GM21723 (cell line): ENCODE data around the gene RAD23A.

Experiments
- ATAC-seq: cut with Tn5 transposase; IDR thresholded peaks from one replicate; pipeline ENCODE4 v1.9.1; 2021; ENCODE audit warnings: mild to moderate bottlenecking, moderate library complexity; ENCODE audit not compliant: unreplicated experiment

Gene RAD23A

GRCh38 chr19:12983542-12984142, 38.0 kb downstream of the RAD23A start:
- ATAC-seq, result no peak

- ATAC-seq, result no peak
Observed at GRCh38 chr19:12984143-12984627, 38.5 kb downstream of the RAD23A start.

- no peak for ATAC-seq
Observed at GRCh38 chr19:12984683-12985048, 39.0 kb downstream of the RAD23A start.

- no peak for ATAC-seq
Observed at GRCh38 chr19:12985049-12985776, 39.6 kb downstream of the RAD23A start.

- no peak for ATAC-seq
Observed at GRCh38 chr19:12986726-12987125, 41.1 kb downstream of the RAD23A start.

GRCh38 chr19:12987190-12987589, 41.5 kb downstream of the RAD23A start:
- no peak for ATAC-seq

- no peak for ATAC-seq
Observed at GRCh38 chr19:12987781-12988180, 42.1 kb downstream of the RAD23A start.

- ATAC-seq, result no peak
Observed at GRCh38 chr19:12990431-12990830, 44.8 kb downstream of the RAD23A start.

GRCh38 chr19:12990853-12991252, 45.2 kb downstream of the RAD23A start:
- ATAC-seq, result no peak

GRCh38 chr19:12991296-12991695, 45.6 kb downstream of the RAD23A start:
- ATAC-seq, result no peak

- ATAC-seq, result no peak
Observed at GRCh38 chr19:12992729-12993128, 47.1 kb downstream of the RAD23A start.

- no peak for ATAC-seq
Observed at GRCh38 chr19:12993562-12993961, 47.9 kb downstream of the RAD23A start.

- ATAC-seq, result no peak
Observed at GRCh38 chr19:12994701-12995595, 49.3 kb downstream of the RAD23A start, which contains the start of gene NFIX. Gene NFIX (plus strand): TSS chr19:12995475. CDS start chr19:12995838, 363 bp downstream.

GRCh38 chr19:12995596-12996405, 50.1 kb downstream of the RAD23A start:
- ATAC-seq, result no peak

- ATAC-seq, result no peak
Observed at GRCh38 chr19:12996406-12997094, 50.9 kb downstream of the RAD23A start.

GRCh38 chr19:12997179-12997966, 51.7 kb downstream of the RAD23A start:
- no peak for ATAC-seq

GRCh38 chr19:12997967-12998940, 52.6 kb downstream of the RAD23A start:
- ATAC-seq, result no peak

GRCh38 chr19:13001166-13001501, 55.5 kb downstream of the RAD23A start:
- ATAC-seq, result no peak
